Measurements from ENCODE around the gene SEMA7A.
"Not testable (repeated sequence)": the region's sequence is repeated elsewhere in the genome, so short reads cannot be mapped to it uniquely, and the experiment has no call there.

Gene SEMA7A, protein sequence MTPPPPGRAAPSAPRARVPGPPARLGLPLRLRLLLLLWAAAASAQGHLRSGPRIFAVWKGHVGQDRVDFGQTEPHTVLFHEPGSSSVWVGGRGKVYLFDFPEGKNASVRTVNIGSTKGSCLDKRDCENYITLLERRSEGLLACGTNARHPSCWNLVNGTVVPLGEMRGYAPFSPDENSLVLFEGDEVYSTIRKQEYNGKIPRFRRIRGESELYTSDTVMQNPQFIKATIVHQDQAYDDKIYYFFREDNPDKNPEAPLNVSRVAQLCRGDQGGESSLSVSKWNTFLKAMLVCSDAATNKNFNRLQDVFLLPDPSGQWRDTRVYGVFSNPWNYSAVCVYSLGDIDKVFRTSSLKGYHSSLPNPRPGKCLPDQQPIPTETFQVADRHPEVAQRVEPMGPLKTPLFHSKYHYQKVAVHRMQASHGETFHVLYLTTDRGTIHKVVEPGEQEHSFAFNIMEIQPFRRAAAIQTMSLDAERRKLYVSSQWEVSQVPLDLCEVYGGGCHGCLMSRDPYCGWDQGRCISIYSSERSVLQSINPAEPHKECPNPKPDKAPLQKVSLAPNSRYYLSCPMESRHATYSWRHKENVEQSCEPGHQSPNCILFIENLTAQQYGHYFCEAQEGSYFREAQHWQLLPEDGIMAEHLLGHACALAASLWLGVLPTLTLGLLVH

DNA sequence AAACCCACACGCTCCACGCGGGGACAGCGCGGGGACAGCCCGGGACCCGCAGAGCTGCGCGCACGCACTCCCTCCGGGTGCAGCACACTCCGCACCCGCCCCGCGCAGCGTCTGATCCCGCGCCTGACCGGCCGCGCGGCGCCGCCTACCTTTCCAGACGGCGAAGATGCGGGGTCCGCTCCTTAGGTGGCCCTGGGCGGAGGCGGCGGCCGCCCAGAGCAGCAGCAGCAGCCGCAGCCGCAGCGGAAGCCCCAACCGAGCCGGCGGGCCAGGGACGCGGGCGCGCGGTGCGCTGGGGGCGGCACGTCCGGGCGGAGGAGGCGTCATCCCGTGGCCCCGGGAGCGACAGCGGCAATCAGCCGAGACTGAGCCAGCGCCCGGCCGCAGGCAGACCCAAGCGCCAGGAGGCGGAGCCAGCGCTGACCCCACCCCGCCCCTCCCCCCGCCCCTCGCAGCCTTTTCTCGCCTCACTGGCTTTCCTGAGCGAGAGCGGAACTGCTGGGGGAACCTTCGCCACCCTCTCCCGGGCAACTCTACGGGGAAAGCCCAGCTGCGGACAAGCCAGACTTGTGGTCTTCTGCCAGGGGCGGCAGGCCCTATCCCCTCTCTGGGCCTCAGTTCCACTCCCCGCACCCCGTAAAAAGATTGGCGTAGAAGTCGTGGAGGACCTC, at the start of gene SEMA7A:
Gene SEMA7A, minus strand, starts transcription at position 367 of the 671 bp plus-strand sequence. Its CDS starts 40 bp downstream, at position 327.
- peak; percentile 71 to 75 for DNase-seq (ENCODE audit: low read depth in 2 of 2)

DNA sequence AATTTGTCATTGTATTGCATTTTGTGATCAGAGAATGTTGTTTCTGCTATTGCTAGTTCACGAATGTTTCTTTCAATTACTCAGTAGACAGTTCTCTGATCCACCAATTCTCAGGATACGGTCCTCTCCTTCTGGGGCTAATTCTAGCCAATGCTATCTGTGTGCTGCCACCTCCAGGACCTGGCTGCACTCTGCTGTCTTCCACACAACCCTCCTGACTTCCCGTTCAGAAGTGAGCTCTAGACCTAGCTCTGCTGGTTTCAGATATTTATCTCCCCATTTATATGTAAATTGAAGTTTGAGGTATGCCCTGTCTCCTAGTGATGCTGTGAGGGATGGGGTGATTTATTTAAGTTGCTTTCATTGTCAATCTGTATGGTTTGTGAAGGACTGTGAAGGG, 48.9 kb upstream of the SEMA7A start:
- DNase-seq (ENCODE audit: low read depth in 2 of 2), result no peak

DNA sequence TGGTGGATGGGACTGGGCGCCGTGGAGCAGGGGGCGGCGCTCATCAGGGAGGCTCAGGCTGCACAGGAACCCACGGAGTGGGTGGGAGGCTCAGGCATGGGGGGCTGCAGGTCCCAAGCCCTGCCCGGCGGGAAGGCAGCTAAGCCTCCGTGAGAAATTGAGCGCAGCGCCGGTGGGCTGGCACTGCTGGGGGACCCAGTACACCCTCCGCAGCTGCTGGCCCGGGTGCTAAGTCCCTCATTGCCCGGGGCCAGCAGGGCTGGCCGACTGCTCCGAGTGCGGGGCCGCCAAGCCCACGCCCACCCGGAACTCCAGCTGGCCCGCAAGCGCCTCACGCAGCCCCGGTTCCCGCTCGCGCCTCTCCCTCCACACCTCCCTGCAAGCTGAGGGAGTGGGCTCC, 46.6 kb upstream of the SEMA7A start:
- DNase-seq (ENCODE audit: low read depth in 2 of 2), result not testable (repeated sequence)

DNA sequence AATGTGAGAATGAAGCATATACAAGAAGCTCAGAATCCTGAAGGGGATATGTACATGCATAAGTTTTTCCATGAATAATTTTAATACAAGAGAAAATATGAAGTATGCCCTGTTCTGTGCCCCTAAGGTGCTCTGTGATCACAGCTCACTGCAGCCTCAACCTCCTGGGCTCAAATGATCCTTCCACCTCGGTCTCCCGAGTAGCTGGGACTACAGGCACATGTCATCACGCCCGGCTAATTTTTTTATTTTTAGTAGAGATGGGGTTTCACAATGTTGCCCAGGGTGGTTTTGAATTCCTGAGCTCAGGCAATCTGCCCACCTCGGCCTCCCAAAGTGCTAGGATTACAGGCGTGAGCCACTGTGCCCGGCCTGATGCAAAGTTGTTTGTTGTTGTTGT, 37.9 kb upstream of the SEMA7A start:
- DNase-seq (ENCODE audit: low read depth in 2 of 2), result not testable (repeated sequence)

DNA sequence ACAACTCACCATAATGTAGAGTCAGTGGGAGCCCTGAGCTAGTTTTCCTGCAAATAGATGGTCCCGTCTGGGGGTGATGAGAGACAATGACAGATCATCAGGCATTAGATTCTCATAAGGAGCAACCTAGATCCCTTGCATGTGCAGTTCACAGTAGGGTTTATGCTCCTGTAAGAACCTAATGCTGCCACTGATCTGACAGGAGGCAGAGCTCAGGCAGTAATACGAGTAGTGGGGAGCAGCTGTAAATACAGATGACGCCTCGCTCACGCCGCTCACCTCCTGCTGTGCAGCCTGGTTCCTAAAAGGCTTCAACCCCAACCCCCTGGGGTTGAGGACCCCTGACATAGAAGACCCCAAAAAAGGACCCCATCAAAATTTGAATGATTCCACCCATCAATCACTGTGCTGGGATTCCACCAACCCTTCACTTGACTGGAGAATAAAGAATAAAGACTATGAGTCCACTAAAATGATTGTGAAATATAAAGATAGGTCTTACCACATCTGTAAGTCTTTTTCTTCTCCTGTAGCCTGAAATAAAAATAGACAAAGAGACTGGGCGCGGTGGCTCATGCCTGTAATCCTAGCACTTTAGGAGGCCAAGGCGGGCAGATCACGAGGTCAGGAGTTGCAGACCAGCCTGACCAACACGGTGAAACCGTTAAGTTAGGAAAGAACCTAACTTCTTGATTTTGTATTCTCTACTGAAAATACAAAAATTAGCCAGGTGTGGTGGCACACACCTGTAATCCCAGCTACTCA, 37.1 kb upstream of the SEMA7A start:
- DNase-seq (ENCODE audit: low read depth in 2 of 2), result no peak

DNA sequence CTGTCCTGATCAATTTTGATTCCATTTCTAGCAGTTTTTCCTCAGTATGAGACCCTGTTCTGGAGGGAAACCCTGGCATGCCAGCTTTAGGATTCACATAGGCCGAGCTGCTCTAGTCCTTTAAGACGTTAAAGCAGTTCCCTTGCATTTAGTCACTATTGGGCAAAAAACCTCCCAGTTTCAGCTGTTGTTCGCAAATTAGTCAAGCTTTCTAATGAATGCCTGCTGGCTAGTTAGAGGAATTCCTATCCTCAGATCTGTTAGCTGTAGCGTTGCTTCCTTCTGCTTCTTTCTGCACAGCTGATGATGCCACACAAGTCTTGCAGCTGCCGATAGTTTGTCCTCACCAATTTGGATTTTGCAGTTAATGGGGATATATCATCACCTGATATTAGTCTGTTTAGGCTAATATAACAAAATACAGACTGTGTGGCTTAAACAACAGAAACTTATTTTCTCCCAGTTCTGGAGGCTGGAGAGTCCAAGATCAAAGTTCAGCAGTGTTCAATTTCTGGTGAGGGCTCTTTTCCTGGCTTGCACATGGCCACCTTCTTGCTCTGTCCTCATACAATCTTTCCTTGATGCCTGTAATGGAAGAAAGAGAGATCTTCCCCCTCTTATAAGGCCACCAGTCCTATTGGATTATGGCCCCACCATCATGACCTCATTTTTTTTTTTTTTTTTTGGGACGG, 34.7 kb upstream of the SEMA7A start:
- DNase-seq (ENCODE audit: low read depth in 2 of 2), result no peak

DNA sequence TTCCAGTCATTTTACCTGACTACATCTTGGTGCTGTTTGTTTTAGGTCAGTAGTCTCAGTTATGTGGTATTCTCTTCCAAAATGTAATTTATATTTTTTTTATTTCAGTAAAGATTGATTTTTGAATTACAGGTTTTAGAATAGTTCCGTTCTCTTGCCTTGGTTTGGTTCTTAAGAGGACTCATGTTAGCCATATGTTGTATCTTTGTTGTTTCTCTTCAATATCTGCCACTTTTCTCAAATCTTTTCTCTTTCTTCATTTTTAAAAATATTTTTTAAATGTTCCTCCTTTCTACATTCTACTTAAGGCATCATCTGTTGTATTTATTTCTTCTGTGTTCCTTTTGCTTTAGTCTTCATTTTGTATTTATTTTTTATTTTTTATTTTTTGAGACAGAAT, 32.8 kb upstream of the SEMA7A start:
- DNase-seq (ENCODE audit: low read depth in 2 of 2), result no peak

DNA sequence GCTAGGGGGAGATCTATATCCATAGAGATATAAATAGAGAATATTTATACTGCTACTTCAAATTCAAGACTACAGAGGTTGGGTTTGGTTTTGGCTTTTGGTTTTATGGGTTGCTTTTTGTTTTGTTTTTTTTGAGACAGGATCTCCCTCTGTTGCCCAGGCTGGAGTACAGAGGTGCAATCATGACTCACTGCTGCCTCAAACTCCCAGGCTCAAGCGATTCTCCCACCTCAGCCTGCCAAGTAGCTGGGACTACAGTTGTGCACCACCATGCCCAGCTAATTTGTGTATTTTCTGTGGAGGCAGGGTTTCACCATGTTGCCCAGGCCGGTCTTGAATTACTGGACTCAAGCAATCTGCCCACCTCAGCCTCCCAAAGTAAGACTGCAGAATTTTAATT, 31.1 kb upstream of the SEMA7A start:
- no peak for DNase-seq (ENCODE audit: low read depth in 2 of 2)

DNA sequence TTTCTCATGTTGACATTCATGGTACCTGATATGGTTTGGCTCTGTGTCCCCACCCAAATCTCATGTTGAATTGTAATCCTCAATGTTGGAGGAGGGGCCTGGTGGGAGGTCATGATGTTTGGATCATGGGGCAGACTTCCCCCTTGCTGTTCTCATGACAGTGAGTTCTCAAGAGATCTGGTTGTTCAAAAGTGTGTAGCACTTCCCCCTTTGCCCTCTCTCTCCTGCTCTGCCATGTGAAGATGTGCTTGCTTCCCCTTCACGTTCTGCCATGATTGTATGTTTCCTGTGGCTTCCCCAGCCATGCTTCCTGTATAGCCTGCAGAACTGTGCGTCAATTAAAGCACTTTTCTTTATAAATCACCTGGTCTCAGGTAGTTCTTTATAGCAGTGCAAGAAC, 30.5 kb upstream of the SEMA7A start:
- DNase-seq (ENCODE audit: low read depth in 2 of 2), result no peak

DNA sequence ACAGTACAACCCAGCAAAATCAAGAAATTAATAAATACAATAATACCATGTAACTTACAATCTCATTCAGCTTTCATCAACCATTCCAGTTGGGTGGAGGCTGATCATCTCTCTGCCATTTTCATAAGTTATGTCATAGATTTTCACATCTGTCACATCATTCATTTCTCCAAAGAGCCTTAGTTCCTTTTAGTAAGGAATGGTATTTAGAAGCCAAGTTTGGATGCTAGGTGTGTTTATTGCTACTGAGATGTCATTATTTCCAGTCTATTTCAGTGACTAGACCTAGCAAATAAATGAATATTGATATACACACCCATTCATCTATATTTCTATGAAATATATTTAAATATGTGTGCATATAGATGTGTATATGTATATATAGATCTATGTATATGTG, 29.9 kb upstream of the SEMA7A start:
- no peak for DNase-seq (ENCODE audit: low read depth in 2 of 2)

DNA sequence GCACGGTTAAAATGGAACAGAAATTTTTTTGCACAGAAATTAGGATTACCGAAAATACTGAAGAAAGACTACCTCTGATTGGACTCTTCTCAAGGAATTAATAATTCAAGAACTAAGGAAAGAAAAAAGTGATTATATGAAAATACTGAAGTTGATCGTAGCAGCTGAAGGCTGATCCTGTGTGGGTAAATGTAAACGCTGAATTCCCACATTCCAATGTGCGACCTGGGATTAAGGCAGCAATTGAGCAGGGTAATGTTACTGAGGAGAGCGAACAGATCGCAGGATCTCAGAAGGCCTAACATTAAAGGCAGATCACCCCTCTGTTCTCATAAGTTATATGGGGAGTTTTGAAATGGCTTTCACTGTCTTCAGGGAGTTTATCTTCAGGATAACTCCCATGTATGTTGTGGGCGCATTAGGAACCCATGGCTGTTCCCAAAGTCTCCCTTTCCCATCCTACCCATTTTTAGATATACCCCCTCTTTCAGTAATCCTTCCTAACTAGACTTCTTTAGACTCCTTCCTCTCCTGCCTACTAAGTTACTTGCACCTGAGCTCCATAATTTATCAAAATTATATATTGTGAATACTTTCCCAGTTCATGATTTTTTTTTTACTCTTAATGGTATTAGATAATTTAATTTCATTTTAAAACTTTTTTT, 28.2 kb upstream of the SEMA7A start:
- DNase-seq (ENCODE audit: low read depth in 2 of 2), result no peak

DNA sequence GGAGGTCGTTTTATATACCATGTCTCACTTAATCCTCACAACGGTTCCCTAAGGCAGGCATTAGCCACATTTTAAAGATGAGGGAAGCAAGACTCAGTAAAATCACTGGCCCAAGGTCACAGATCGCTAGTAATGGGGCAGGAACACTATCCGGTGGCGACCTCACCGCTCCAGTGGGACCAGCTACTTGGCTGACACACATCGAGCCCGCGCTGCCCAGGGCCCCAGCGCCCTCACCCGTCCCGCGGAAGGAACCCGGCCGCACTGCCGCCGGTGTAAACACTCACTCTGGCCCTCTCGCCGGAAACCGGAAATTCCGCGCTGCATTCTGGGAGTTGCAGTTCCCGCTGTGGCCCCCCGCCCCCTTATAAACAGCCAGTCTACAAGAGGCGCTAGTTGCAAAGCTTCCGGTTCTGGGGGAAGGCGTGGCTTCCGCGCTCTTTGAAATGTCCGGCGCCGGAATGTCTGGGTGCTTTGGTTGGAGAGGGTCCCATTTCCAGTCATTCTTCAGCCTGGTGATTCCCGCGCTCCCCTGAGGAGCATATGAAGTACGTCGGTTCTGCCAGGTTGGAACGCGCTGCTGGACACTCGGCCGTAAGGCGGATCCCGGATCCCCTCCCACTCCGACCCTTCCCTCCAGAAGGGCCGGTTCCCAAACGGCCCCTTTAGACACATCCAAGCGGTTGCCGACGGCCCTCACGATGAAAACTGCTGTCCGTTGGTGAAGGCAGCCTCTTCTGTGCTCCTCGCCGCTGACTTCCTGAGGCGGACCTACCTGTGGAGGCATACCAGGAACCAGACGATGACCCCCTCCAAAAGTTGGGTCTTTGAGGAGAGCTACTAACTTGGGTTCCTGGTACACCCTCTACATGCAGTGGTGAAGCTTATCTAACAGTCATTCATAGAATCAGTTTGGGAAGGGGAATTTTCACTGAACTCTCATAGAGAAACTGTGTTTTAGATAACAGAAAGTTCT, 27.4 kb upstream of the SEMA7A start, which contains the start of gene UBL7:
Gene UBL7, minus strand, starts transcription at position 290 of the 976 bp plus-strand sequence. CDS start 2,293 bp downstream, outside the sequence.
- peak; percentile 92 to 93 for DNase-seq (ENCODE audit: low read depth in 2 of 2)

DNA sequence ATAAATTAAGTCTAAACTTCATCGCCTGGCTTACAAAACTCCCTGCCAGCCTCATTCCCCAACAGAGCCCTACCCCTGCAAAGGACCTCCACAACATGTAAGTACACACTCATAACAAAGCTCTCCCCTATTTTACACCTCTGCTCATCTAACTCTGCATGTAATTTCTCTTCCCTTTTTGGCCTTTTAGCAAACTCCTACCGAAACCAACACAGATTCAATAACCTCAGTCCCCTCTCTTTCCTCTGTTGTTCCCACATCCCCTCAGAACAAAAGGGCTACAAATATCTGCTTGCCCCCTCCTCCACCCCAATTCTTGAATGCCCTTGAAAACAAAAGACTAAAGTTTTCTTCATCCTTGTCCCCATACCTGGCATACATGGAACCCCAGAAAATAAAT, 26.5 kb upstream of the SEMA7A start:
- no peak for DNase-seq (ENCODE audit: low read depth in 2 of 2)

DNA sequence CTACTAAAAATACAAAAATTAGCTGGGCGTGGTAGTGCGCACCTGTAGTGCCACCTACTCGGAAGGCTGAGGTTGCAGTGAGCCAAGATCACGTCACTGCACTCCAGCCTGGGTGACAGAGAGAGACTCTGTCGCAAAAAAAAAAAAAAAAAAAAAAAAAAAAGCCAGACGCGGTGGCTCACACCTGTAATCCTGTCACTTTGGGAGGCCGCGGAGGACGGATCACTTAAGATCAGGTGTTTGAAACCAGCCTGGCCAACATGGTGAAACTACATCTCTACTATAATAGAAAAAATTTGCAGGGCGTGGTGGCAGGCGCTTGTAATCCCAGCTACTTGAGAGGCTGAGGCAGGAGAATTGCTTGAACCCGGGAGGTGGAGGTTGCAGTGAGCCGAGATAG, 26.0 kb upstream of the SEMA7A start:
- not testable (repeated sequence) for DNase-seq (ENCODE audit: low read depth in 2 of 2)

DNA sequence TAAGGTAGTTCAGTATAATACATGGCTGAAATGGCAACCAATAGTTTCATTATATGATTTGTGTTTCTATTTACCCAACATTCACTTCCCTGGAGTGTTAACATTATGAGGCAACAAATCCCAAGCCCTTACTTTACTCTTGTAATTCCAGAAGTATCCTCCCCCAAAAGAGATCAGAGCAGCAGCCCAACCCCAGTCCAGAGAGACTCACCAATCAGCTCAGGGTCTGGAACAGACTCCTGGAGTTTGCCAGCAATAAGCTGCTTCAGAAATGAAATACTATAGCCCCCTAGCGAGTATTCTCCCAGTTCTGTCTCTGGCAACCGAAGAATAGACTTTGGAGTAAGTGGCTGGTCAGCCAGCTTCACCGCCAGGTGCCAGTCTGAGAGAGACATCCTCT, 24.7 kb upstream of the SEMA7A start:
- DNase-seq (ENCODE audit: low read depth in 2 of 2), result no peak

DNA sequence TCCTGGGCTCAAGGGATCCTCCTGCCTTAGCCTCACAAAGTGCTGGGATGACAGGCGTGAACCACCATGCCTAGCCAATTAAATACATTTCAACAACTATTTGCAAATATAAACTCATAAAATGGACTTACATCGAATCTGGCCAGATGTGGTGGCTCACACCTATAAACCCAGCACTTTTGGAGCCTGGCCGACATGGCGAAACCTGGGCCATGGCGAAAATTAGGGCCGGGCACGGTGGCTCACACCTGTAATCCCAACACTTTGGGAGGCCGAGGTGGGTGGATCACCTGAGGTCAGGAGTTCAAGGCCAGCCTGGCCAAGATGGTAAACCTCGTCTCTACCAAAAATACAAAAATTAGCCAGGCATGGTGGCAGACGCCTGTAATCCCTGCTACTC, 23.3 kb upstream of the SEMA7A start:
- DNase-seq (ENCODE audit: low read depth in 2 of 2), result not testable (repeated sequence)

DNA sequence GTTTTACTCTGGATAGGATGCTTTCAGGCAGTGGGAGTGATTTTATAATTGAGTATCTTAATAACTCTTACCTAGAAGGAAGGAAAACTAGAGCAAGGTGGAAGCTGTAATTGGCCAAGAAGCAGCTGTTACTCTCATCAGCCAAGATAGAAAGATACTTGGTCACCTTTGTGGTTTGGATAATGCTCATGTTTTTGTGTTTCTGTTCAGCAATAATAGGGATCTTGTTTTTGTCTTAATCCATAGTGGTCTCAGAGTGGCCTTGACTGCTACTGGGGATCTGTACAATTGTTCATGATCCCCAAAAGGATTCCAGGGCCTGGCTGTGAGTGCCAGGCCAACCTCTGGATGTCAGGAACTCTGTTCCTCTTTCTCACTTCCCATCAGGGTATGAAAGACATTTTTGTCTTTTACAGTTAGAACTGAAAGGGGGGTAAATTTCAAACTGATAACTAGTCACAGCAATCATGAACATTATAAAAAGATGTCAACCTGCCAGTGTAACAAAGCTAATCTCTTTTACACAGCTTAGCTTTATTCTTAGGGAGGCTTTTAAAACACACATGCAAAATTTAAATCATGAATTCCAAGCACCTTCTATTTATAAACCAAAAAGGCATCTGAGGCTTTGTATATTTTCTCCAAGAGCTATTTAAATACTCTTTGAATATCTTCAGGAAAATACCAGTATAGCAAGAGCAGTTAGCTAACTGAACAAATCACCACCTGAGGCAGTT, 21.2 kb upstream of the SEMA7A start:
- no peak for DNase-seq (ENCODE audit: low read depth in 2 of 2)

DNA sequence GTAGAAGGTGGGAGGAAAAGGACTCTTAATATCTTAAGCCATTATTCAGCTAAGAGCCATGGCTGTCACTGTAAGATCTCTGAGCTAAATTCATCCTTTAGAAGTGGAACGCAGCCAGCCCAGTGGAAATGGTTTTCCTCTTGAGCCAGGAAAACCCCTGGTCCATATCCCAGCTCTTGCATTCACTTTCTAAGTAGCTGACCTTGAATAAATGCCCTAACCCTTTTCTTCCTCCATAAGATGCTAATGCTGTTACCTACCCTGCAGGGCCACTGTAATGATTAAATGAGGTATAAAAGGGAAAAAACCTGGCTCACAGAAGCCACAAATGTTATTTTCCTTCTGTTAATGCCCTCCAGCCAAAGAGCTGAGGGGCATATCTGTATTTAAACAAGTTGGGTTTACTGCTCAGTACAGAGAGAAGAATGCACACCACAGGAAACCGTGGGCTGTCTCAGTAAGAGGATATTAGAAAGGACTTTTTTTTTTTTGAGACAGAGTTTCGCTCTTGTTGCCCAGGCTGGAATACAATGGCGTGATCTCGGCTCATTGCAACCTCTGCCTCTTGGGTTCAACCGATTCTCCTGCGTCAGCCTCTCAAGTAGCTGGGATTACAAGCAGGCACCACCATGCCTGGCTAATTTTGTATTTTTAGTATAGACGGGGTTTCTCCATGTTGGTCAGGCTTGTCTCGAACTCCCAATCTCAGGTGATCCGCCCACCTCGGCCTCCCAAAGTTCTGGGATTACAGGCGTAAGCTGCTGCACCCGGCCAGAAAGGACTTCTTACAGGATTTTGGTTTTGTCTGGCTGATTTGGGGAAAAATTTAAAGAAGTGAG, 20.4 kb upstream of the SEMA7A start:
- DNase-seq (ENCODE audit: low read depth in 2 of 2), result no peak
